SK-N-SH (cell line): Measurements from ENCODE around the gene TMEM170B. TPM values are rescaled to one million over a fixed set of nuclear protein-coding genes. Genes with fewer than 3 reads are reported as not detected.

Experiments used
- CTCF ChIA-PET: fragments of 300-600, 350-600 bp; formaldehyde crosslinking; extraction: SDS; loops from one replicate; lab custom pipeline; 2021; lab: Yijun Ruan, JAX
- POLR2A ChIA-PET: fragments of 350-600 bp; sonication (Branson Sonifier 250); formaldehyde crosslinking; extraction: SDS; loops from one replicate; lab custom pipeline; 2020; ENCODE audit warnings: antibody characterized with exemption, inconsistent platforms; lab: Yijun Ruan, JAX
- DNase-seq: peaks from one replicate; pipeline ENCODE4 v3.0.0; 2012
- H2AFZ ChIP-seq: fragments of 200-600 bp; sonication (generic); 2 replicates; pipeline ENCODE4 v1.8.1; 2016; ENCODE audit warnings: antibody characterized with exemption, mild to moderate bottlenecking, low read depth
- H3F3A ChIP-seq: fragments of 200-600 bp; sonication (generic); replicated peaks from 2 replicates; pipeline ENCODE3; 2016; ENCODE audit warnings: antibody characterized with exemption, mild to moderate bottlenecking; ENCODE audit not compliant: insufficient read depth
- H3K27ac ChIP-seq, 2 experiments: fragments of 200-500 bp in 1 of 2; fragments of 200-600 bp in 1 of 2; sonication (Bioruptor generic) in 1 of 2; sonication (generic), shearing (Covaris generic) in 1 of 2; 2 replicates each; pipeline versions ENCODE4 v1.5.1 to v1.6.1; 2014 to 2016; ENCODE audit warnings: low read depth in 2 of 2, inconsistent platforms in 1 of 2, low read length in 1 of 2, mild to moderate bottlenecking in 1 of 2, mixed read lengths in 1 of 2
- H3K27me3 ChIP-seq: fragments of 200-600 bp; sonication (generic), shearing (Covaris generic); 2 replicates; pipeline ENCODE4 v1.6.1; 2016; ENCODE audit warnings: mixed run types; ENCODE audit not compliant: insufficient read depth
- H3K36me3 ChIP-seq, 2 experiments: fragments of 200-500 bp in 1 of 2; fragments of 200-600 bp in 1 of 2; sonication (Bioruptor generic) in 1 of 2; sonication (generic) in 1 of 2; replicated peaks in 1 of 2; 2 replicates each; pipeline versions ENCODE3 to v1.5.1; 2014 to 2016; ENCODE audit warnings: low read length in 1 of 2, mild to moderate bottlenecking in 1 of 2; ENCODE audit not compliant: insufficient read depth in 2 of 2, control insufficient read depth in 1 of 2
- H3K4me1 ChIP-seq, 2 experiments: fragments of 200-500 bp in 1 of 2; fragments of 200-600 bp in 1 of 2; sonication (Bioruptor generic) in 1 of 2; sonication (generic), shearing (Covaris generic) in 1 of 2; 2 replicates each; pipeline versions ENCODE4 v1.5.1 to v1.6.1; 2014 to 2016; ENCODE audit warnings: low read depth in 1 of 2, low read length in 1 of 2, mixed run types in 1 of 2; ENCODE audit not compliant: insufficient read depth in 2 of 2, control insufficient read depth in 1 of 2
- H3K4me2 ChIP-seq: fragments of 200-600 bp; sonication (generic), shearing (Covaris generic); 2 replicates; pipeline ENCODE4 v1.6.1; 2017; ENCODE audit warnings: mixed run types
- H3K4me3 ChIP-seq, 2 experiments: fragments of 200-500 bp in 1 of 2; fragments of 200-600 bp in 1 of 2; sonication (Bioruptor generic) in 1 of 2; sonication (generic), shearing (Covaris generic) in 1 of 2; 2 replicates each; pipeline versions ENCODE4 v1.5.1 to v1.8.1; 2014 to 2016; ENCODE audit warnings: low read depth in 2 of 2, inconsistent platforms in 1 of 2, low read length in 1 of 2, mild to moderate bottlenecking in 1 of 2, mixed read lengths in 1 of 2, moderate library complexity in 1 of 2
- H3K79me2 ChIP-seq: fragments of 200-600 bp; sonication (generic); 2 replicates; pipeline ENCODE4 v1.8.1; 2017; ENCODE audit warnings: mild to moderate bottlenecking; ENCODE audit not compliant: insufficient read depth
- H3K9ac ChIP-seq: fragments of 200-600 bp; sonication (generic); 2 replicates; pipeline ENCODE4 v1.6.1; 2017; ENCODE audit warnings: mixed run types
- H3K9me2 ChIP-seq: fragments of 200-600 bp; sonication (generic); 2 replicates; pipeline ENCODE4 v1.6.1; 2017; ENCODE audit warnings: mixed run types
- H3K9me3 ChIP-seq: fragments of 200-600 bp; sonication (generic); 2 replicates; pipeline ENCODE4 v1.6.1; 2017; ENCODE audit warnings: mixed run types, mild to moderate bottlenecking, moderate library complexity
- H4K20me1 ChIP-seq: fragments of 200-600 bp; sonication (generic); 2 replicates; pipeline ENCODE4 v1.6.1; 2017; ENCODE audit warnings: mild to moderate bottlenecking, mixed run types; ENCODE audit not compliant: insufficient read depth
- ELF1 ChIP-seq: IDR thresholded peaks from 2 replicates; pipeline ENCODE4 v1.4.0; 2012
- EZH2phosphoT487 ChIP-seq: fragments of 200-600 bp; sonication (generic); IDR thresholded peaks from 2 replicates; pipeline ENCODE4 v1.6.1; 2017; ENCODE audit warnings: low read depth, mixed run types, mild to moderate bottlenecking, antibody characterized with exemption, moderate library complexity, borderline replicate concordance
- FOXJ3 ChIP-seq: sonication (generic); formaldehyde crosslinking; IDR thresholded peaks from 2 replicates; pipeline ENCODE4 v1.5.1; 2020; ENCODE audit warnings: mild to moderate bottlenecking, missing genetic modification reagents
- FOXM1 ChIP-seq: IDR thresholded peaks from 2 replicates; pipeline ENCODE4 v1.4.0; 2012; ENCODE audit warnings: low read depth, mild to moderate bottlenecking
- GABPA ChIP-seq: IDR thresholded peaks from 2 replicates; pipeline ENCODE4 v1.4.0; 2012; ENCODE audit warnings: low read depth, mild to moderate bottlenecking
- GATA2 ChIP-seq: sonication (generic); formaldehyde crosslinking; IDR thresholded peaks from 2 replicates; pipeline ENCODE4 v1.5.0; 2020; ENCODE audit warnings: mild to moderate bottlenecking, missing genetic modification reagents
- JUND ChIP-seq: IDR thresholded peaks from 2 replicates; pipeline ENCODE4 v1.4.0; 2012
- NFIC ChIP-seq: IDR thresholded peaks from 2 replicates; pipeline ENCODE4 v1.4.0; 2012; ENCODE audit warnings: borderline replicate concordance
- NRF1 ChIP-seq: IDR thresholded peaks from 2 replicates; pipeline ENCODE4 v1.6.1; 2012; ENCODE audit warnings: low read depth, mild to moderate bottlenecking, low read length
- POLR2AphosphoS5 ChIP-seq: IDR thresholded peaks from 2 replicates; pipeline ENCODE4 v1.6.1; 2012; ENCODE audit warnings: low read depth, low read length
- SMC3 ChIP-seq: IDR thresholded peaks from 2 replicates; pipeline ENCODE4 v1.6.1; 2012; ENCODE audit warnings: low read depth, low read length, improper control_type of control experiment
- TCF12 ChIP-seq: IDR thresholded peaks from 2 replicates; pipeline ENCODE4 v1.4.0; 2012
- TEAD4 ChIP-seq: IDR thresholded peaks from 2 replicates; pipeline ENCODE4 v1.4.0; 2012; ENCODE audit warnings: mild to moderate bottlenecking, borderline replicate concordance; ENCODE audit not compliant: insufficient read depth
- YY1 ChIP-seq: IDR thresholded peaks from 2 replicates; pipeline ENCODE4 v1.4.0; 2012; ENCODE audit warnings: low read depth, mild to moderate bottlenecking
- whole genome bisulfite sequencing: methylation state at CpG from one replicate; pipeline ENCODE4 v1.1.6; 2017; ENCODE audit warnings: low lambda C conversion rate; 5-methylcytosine and 5-hydroxymethylcytosine counted together
- polyA plus RNA-seq, 3 experiments: library from polyadenylated mRNA; depleted of rRNA; stranded (reverse); fragments of >200 nt; gene quantifications; 2 replicates each; pipeline ENCODE4 v1.2.3, GENCODE V29; 2012
- TF ChIP-seq, protein P1 (sequence below): IDR thresholded peaks from 2 replicates; pipeline ENCODE4 v1.4.0; 2012; ENCODE audit warnings: low read depth
- TF ChIP-seq, protein P2 (sequence below): fragments of 200-600 bp; sonication (generic); IDR thresholded peaks from 2 replicates; pipeline ENCODE4 v1.6.1; 2017; ENCODE audit warnings: antibody characterized with exemption, mild to moderate bottlenecking, moderate library complexity
- TF ChIP-seq, protein P3 (sequence below): IDR thresholded peaks from 2 replicates; pipeline ENCODE4; 2012
- TF ChIP-seq, protein P4 (sequence below): IDR thresholded peaks from 2 replicates; pipeline ENCODE4 v1.4.0; 2012; ENCODE audit warnings: low read depth, borderline replicate concordance

Gene TMEM170B
- polyA plus RNA-seq, 1 of the 3 experiments (the other 2 are of a cell fraction) = 0.44 TPM

DNA sequence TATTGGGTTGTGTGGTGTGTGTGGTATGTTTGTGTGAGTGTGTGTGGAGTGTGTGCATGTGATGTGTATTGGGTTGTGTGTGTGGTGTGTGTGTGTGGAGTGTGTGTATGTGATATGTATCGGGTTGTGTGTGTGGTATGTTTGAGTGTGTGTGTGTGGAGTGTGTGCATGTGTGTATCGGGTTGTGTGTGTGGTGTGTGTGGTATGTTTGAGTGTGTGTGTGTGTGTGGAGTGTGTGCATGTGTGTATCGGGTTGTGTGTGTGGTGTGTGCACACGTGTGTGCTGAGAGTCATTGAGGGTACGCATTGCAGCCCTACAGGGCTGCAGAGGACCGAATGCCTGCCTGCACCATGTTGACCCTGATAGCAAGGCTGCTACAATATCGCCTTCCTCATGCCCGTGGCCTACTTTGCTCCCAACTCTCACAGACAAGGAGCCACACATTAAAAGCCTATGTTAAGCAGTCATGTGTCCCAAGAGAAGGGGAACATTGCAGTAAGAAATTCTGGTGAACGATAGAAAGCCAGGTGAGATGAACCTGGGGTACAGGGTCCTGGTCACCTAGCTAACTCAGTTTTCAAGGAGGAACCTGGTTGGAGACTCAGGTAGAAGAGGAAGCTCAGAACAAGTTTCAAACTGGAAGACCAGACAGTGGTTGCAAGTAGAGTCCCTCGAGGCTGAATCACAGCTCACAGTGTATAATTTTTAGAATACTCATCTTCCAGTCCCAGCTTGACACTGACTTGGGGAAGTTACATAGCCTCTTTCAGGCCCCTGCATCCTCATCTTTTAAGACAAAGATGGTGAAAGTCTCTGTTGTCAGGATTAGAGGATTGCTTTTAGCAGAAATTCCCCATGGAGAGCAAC, 45.7 kb upstream of the TMEM170B start:
- no peaks in the 10 kb centered on the region for H3K79me2 ChIP-seq
- DNase-seq = no peak
- H3K4me2 ChIP-seq = no peak overlapping the region
- WGBS = 90% methylated on average over 9 of the region's 10 CpGs
- H3K27ac ChIP-seq = no peak overlapping the region
- H3K9me3 ChIP-seq = no peaks in the 10 kb centered on the region
- no peak overlapping the region for H3K9ac ChIP-seq
- ChIA-PET POLR2A (no interaction called here), CTCF (interaction anchor here (5.1 to 6.7 kb wide), 2 partner anchors 83 to 345 kb away, joined by 72 to 181 read pairs; no protein-coding TSS in a partner anchor)
- no peaks in the 10 kb centered on the region for H3F3A ChIP-seq
- TF ChIP-seq POLR2AphosphoS5 (no peak), GATA2 (CRISPR knock-in tag) (no peak)
- TF ChIP-seq, protein P1, sequence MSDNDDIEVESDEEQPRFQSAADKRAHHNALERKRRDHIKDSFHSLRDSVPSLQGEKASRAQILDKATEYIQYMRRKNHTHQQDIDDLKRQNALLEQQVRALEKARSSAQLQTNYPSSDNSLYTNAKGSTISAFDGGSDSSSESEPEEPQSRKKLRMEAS = no peak
- no peaks in the 10 kb centered on the region for H3K27me3 ChIP-seq
- no peak overlapping the region for H2AFZ ChIP-seq
- H3K9me2 ChIP-seq = no peaks in the 10 kb centered on the region
- H3K4me3 ChIP-seq = no peak overlapping the region
- peaks cover 4 to 20% of the 10 kb centered on the region in 2 experiments; a peak in 3 of 4 replicates for H3K4me1 ChIP-seq
- no peaks in the 10 kb centered on the region for H4K20me1 ChIP-seq
- H3K36me3 ChIP-seq = no peaks in the 10 kb centered on the region

DNA sequence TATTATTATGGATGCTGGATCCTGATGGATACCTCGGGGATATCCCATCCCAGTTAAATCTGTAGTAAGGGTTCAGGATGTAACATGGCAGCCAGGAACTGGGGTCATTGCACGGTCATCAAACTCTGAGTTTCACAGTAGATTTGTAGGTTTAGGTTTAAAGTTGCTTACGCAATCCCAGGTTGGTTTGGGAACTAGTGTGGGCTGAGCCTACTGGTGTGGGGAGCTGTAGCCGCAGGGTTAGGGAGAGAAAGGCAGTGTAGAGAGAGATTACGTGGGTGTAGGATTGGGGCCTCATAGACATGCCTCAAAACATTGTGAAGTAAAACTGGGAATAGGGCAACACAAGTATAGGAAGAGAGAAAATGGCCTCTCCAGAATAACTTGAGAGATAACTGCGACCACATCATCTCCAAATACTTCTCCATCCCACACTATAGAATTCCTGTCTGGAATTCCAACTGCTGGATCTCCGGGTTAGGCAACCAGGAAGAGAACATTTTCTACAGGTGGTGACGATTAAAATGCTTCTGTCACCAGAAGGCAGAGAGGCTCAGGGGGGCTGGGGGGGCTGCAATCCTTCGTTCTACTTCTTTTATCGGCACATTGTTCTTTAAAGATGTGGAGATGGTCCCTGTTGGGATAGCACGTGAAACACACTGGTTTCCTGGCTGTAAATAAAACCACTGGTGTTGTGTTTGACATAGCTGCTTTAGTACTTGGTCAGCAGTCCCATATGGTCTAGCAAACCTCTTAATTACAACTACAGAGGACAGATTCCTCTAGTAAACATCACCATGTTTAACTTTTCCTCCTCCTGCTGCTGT, 44.9 kb upstream of the TMEM170B start:
- no peak overlapping the region for H2AFZ ChIP-seq
- POLR2A ChIA-PET = no interaction called here
- no peak overlapping the region for H3K4me2 ChIP-seq

More for the DNA sequence above, 44.9 kb upstream of the TMEM170B start:
- Histone ChIP-seq H3K36me3 (no peaks in the 10 kb centered on the region), H3K9me3 (no peaks in the 10 kb centered on the region), H3K9me2 (no peaks in the 10 kb centered on the region), H3K27ac (no peak overlapping the region), H3K4me1 (peaks cover 4 to 24% of the 10 kb centered on the region in 2 experiments; a peak in 3 of 4 replicates), H4K20me1 (no peaks in the 10 kb centered on the region), H3K79me2 (no peaks in the 10 kb centered on the region), H3K9ac (no peak overlapping the region), H3K27me3 (no peaks in the 10 kb centered on the region), H3F3A (no peaks in the 10 kb centered on the region), H3K4me3 (no peak overlapping the region)
- DNase-seq = no peak
- WGBS = 89% methylated on average over 11 of the region's 11 CpGs
- TF ChIP-seq TEAD4 (no peak), TCF12 (no peak), NFIC (no peak), GABPA (no peak), POLR2AphosphoS5 (no peak), FOXJ3 (CRISPR knock-in tag) (no peak), SMC3 (no peak), ELF1 (no peak), YY1 (no peak), GATA2 (CRISPR knock-in tag) (no peak), FOXM1 (no peak), JUND (no peak), EZH2phosphoT487 (no peak), NRF1 (no peak)
- TF ChIP-seq, protein P2, sequence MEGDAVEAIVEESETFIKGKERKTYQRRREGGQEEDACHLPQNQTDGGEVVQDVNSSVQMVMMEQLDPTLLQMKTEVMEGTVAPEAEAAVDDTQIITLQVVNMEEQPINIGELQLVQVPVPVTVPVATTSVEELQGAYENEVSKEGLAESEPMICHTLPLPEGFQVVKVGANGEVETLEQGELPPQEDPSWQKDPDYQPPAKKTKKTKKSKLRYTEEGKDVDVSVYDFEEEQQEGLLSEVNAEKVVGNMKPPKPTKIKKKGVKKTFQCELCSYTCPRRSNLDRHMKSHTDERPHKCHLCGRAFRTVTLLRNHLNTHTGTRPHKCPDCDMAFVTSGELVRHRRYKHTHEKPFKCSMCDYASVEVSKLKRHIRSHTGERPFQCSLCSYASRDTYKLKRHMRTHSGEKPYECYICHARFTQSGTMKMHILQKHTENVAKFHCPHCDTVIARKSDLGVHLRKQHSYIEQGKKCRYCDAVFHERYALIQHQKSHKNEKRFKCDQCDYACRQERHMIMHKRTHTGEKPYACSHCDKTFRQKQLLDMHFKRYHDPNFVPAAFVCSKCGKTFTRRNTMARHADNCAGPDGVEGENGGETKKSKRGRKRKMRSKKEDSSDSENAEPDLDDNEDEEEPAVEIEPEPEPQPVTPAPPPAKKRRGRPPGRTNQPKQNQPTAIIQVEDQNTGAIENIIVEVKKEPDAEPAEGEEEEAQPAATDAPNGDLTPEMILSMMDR = no peak
- TF ChIP-seq, protein P3, sequence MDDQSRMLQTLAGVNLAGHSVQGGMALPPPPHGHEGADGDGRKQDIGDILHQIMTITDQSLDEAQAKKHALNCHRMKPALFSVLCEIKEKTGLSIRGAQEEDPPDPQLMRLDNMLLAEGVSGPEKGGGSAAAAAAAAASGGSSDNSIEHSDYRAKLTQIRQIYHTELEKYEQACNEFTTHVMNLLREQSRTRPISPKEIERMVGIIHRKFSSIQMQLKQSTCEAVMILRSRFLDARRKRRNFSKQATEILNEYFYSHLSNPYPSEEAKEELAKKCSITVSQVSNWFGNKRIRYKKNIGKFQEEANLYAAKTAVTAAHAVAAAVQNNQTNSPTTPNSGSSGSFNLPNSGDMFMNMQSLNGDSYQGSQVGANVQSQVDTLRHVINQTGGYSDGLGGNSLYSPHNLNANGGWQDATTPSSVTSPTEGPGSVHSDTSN = no peak
- TF ChIP-seq, protein P4, sequence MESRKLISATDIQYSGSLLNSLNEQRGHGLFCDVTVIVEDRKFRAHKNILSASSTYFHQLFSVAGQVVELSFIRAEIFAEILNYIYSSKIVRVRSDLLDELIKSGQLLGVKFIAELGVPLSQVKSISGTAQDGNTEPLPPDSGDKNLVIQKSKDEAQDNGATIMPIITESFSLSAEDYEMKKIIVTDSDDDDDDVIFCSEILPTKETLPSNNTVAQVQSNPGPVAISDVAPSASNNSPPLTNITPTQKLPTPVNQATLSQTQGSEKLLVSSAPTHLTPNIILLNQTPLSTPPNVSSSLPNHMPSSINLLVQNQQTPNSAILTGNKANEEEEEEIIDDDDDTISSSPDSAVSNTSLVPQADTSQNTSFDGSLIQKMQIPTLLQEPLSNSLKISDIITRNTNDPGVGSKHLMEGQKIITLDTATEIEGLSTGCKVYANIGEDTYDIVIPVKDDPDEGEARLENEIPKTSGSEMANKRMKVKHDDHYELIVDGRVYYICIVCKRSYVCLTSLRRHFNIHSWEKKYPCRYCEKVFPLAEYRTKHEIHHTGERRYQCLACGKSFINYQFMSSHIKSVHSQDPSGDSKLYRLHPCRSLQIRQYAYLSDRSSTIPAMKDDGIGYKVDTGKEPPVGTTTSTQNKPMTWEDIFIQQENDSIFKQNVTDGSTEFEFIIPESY = no peak
- CTCF ChIA-PET = interaction anchor here (5.1 to 6.7 kb wide), 3 partner anchors 82 to 346 kb away, joined by 69 to 181 read pairs (median 72); no protein-coding TSS in a partner anchor
